GM19025 (cell line): ENCODE data around the gene RRAS.
A peak's percentile ranks its signal among the peaks of the same experiment; 100 is the strongest.

Experiments used
- ATAC-seq: cut with Tn5 transposase; IDR thresholded peaks from one replicate; pipeline ENCODE4 v1.9.1; 2021; ENCODE audit warnings: mild to moderate bottlenecking, low read depth, moderate library complexity; ENCODE audit not compliant: unreplicated experiment

Gene RRAS

DNA sequence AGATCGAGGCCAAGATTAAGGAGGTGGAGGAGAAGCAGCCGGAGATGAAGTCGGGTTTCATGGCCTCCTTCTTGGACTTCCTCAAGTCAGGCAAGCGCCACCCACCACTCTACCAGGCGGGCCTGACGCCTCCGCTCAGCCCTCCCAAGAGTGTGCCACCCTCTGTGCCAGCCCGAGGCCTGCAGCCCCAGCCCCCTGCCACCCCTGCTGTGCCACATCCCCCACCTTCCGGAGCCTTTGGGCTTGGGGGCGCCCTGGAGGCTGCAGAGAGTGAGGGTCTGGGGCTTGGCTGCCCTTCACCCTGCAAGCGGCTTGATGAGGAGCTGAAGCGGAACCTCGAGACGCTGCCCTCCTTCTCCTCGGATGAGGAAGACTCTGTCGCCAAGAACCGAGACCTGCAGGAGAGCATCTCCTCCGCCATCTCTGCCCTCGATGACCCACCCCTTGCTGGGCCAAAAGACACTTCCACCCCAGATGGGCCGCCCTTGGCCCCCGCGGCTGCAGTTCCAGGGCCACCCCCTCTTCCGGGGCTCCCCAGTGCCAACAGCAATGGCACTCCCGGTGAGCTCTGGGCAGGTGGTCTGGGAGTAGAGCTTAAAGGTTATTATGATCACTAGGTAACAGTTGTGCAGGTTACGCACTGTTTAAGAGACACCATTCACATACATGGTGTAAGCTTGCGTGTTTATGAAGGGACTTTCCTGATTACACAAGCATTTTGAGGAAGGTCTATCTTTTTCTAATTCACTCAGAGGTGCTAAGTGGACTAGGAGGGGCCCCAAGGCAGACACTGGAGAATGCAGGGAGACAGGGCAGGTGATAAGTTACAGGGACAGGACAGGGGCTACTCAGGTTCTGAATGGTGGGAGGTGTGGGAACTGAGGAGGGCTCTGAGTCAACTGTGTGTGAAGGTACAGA lies 40.3 kb downstream of the RRAS start:
- ATAC-seq = no peak

DNA sequence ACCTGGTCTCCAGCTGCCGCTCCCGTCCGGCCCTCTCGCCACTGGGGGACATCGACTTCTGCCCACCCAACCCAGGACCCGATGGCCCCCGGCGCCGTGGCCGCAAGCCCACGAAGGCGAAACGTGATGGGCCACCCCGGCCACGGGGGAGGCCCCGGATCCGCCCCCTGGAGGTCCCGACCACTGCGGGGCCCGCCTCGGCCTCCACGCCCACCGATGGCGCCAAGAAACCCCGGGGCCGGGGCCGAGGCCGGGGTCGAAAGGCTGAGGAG lies 42.3 kb downstream of the RRAS start:
- ATAC-seq = no peak

DNA sequence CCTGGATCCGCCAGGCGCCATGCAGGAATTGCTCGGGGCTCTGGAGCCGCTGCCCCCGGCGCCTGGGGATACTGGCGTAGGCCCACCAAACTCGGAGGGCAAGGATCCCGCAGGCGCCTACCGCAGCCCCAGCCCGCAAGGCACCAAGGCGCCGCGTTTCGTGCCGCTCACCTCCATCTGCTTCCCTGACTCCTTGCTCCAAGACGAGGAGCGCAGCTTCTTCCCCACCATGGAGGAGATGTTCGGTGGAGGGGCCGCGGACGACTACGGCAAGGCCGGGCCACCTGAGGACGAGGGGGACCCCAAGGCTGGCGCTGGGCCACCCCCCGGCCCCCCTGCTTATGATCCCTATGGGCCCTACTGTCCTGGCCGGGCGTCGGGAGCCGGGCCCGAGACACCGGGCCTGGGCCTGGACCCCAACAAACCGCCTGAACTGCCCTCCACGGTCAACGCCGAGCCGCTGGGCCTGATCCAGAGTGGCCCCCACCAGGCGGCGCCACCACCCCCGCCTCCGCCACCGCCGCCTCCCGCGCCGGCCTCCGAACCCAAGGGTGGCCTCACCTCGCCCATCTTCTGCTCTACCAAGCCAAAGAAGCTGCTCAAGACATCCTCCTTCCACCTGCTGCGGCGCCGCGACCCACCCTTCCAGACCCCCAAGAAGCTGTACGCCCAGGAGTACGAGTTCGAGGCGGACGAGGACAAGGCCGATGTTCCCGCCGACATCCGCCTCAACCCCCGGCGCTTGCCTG lies 42.8 kb downstream of the RRAS start:
- ATAC-seq = no peak

DNA sequence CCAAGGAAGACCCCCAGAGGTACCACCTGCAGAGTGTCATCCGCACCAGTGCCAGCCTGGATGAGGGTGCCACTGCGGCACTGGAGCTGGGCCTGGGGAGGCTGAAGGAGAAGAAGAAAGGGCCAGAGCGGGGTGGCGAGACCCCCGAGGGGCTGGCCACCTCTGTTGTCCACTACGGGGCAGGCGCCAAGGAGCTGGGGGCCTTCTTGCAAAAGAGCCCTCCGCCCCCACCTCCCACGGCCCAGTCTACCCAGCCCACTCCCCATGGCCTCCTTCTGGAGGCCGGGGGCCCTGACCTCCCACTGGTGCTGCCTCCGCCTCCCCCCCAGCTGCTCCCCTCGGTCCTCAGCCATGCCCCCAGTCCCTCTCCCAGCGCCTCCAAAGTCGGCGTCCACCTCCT lies 43.5 kb downstream of the RRAS start:
- no peak for ATAC-seq

DNA sequence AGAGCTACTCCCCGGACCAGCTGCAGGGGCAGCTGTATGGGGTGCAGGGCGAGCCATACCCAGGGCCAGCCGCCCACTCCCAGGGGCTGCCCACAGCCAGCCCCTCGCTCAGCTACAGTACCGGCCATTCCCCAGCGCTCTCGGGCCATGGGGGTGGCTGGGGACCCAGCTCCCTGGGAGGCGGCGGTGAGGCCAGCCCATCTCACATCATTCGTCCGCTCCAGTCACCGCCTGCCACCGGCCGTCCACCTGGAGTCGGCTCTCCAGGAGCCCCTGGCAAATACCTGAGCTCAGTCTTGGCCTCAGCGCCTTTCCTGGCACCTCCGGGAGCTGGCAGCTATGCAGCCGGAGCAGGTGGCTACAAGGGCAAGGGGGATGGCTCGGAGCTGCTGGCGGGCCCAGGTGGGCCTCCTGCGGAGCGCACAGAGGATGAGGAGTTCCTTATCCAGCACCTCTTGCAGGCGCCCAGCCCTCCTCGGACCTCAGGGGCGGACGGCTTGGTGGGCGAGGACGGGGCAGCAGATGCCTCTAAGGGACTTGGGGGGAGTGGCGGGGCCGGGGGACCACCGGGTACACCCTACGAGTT lies 44.0 kb downstream of the RRAS start:
- no peak for ATAC-seq

- ATAC-seq = no peak
Measured at GRCh38 chr19:49594993-49595818, 44.7 kb downstream of the RRAS start.

DNA sequence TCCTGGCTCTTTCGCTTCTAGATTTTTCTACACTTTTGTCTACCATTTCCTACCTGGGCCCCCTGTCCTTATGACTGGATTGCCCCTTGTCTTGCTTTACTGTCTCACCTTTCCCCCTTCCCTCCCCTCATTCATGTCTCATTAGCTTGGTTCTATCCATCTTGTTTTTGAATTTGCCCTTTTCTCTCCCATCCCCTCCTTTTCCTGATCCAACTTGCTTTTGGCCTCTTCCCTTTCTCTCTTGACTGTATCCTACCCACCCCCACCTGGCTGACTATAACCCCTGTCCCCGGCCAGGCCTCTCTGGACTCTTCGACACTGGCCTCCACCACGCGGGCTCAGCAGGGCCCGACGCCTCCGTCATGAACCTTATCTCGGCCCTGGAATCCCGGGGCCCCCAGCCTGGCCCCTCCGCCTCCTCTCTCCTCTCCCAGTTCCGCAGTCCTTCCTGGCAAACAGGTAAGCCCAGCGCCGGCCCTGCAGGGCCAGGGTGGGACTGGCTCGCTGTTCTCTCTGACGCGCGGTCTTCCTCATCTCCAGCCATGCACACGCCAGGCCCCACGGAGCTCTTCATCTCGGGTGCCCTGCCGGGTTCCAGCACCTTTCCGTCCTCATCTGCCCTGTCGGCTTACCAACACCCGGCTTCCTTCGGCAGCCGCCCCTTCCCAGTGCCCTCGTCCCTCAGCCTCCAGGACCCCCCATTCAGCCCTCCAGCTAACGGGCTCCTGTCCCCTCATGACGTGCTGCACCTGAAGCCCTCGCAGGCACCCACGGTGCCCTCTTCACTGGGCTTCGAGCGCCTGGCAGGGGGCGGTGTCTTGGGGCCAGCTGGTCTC lies 45.6 kb downstream of the RRAS start:
- no peak for ATAC-seq

- peak; percentile 45 for ATAC-seq
Measured at GRCh38 chr19:49593233-49594113, 46.5 kb downstream of the RRAS start.

GRCh38 chr19:49592486-49593232 lies 47.3 kb downstream of the RRAS start:
- no peak for ATAC-seq

DNA sequence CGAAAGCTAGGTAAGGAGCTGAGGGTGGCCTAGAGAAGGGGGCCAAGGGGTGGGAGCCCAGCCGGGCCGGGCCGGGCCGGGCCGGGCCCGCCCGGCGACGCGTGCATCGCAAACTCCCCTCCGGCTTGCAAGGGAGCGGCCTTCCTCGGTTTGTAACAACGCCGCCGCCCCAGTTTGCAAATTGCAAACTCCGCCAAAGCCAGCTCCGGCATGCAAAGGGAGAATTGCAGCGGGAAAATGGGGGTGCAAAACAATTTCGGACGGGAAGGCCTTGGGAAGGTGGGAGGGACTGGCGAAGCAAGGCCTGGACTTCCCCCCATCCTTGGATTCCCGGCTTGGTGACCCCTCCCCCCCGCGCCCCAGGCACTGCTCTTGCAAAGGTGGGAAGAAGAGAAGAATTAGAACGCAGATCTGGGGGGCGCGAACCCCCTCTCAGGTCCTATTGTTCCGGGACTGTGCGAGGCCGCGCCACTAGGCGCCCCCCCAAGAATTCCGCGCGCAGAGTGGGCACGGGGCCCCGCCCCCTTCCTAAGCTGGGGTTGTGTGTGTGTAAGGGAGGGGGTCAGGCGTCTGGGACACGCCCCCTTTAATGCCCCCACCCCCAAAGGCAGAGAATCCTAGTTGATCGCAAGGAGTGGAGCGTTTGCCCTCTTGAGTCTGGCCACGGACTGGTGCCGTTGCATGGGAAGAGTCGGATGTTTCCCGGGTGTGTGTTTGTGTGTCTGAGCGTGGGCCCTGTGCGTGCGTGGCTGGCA lies 48.0 kb downstream of the RRAS start:
- ATAC-seq = no peak

- no peak for ATAC-seq
Measured at GRCh38 chr19:49590971-49591730, 48.8 kb downstream of the RRAS start, which contains the start of gene PRR12. PRR12 (plus strand) TSS chr19:49591182; CDS start chr19:49591655, 473 bp downstream.

- ATAC-seq = peak; percentile 57
Measured at GRCh38 chr19:49590071-49590970, 49.6 kb downstream of the RRAS start.

GRCh38 chr19:49589502-49589905 lies 50.4 kb downstream of the RRAS start:
- no peak for ATAC-seq

GRCh38 chr19:49588365-49589122 lies 51.4 kb downstream of the RRAS start:
- no peak for ATAC-seq

DNA sequence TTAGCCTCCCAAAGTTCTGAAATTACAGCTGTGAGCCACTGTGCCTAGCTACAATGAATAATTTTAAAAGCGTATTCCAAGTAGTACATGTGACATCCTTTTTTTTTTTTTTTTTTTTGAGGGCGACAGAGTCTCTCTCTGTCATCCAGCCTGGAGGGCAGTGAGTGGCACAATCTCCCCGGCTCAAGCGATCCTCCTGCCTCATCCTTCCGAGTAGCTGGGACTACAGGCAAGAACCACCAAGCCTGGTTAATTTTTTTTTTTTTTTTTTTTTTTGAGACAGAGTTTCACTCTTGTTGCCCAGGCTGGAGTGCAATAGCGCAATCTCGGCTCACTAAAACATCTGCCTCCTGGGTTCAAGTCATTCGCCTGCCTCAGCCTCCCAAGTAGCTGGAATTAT lies 52.7 kb downstream of the RRAS start:
- no peak for ATAC-seq
